Activated B cell treated with CpG ODN at 0.5 μM for 24 hours (primary cell): Measurements from ENCODE around the gene CCND2. TPM values are rescaled to one million over a fixed set of nuclear protein-coding genes. Genes with fewer than 3 reads are reported as not detected.

ENCODE experiments used
- ATAC-seq: fragments of 200-7000 bp; cut with Tn5 transposase; one replicate; pipeline ENCODE4 v1.10.0; 2021; ENCODE audit warnings: low read depth, mild to moderate bottlenecking, moderate library complexity
- CTCF ChIA-PET: fragments of 350-600 bp; sonication (Branson Sonifier 250); formaldehyde crosslinking; loops from one replicate; lab custom pipeline; 2021; ENCODE audit warnings: antibody characterized with exemption; lab: Charles Lee
- POLR2A ChIA-PET: fragments of 350-600 bp; sonication (Branson Sonifier 250); formaldehyde crosslinking; loops from one replicate; lab custom pipeline; 2021; ENCODE audit warnings: antibody characterized with exemption; lab: Charles Lee
- DNase-seq: peaks from one replicate; pipeline ENCODE4 v3.0.0; 2022
- H3K27ac Mint-ChIP-seq: one replicate; pipeline ENCODE4 v1.8.0; 2020; ENCODE audit warnings: mixed read lengths
- H3K27me3 Mint-ChIP-seq: one replicate; pipeline ENCODE4 v1.8.0; 2021; ENCODE audit warnings: mixed read lengths
- H3K36me3 Mint-ChIP-seq: one replicate; pipeline ENCODE4 v1.8.0; 2021; ENCODE audit warnings: low read depth, mixed read lengths
- H3K4me1 Mint-ChIP-seq: one replicate; pipeline ENCODE4 v1.8.0; 2021; ENCODE audit warnings: mixed read lengths
- H3K4me3 Mint-ChIP-seq: one replicate; pipeline ENCODE4 v1.8.0; 2020; ENCODE audit warnings: mild to moderate bottlenecking, mixed read lengths
- H3K9me3 Mint-ChIP-seq: one replicate; pipeline ENCODE4 v1.8.0; 2020; ENCODE audit warnings: mixed read lengths
- CTCF ChIP-seq: fragments of 200-600 bp; IDR thresholded peaks from one replicate; pipeline ENCODE4 v1.8.0; 2022; ENCODE audit warnings: antibody characterized with exemption, mild to moderate bottlenecking
- intact Hi-C: fragments of 100-400 bp; cut with micrococcal nuclease; formaldehyde crosslinking; loops from one replicate; pipeline ENCODE4 v1.15.1; 2024
- total RNA-seq: library from RNA; stranded (reverse); gene quantifications from 2 replicates; pipeline ENCODE4 v1.2.3, GENCODE V29; 2022

CCND2 gene
- total RNA-seq, 1 donor from 2014 or later: 237 TPM

DNA sequence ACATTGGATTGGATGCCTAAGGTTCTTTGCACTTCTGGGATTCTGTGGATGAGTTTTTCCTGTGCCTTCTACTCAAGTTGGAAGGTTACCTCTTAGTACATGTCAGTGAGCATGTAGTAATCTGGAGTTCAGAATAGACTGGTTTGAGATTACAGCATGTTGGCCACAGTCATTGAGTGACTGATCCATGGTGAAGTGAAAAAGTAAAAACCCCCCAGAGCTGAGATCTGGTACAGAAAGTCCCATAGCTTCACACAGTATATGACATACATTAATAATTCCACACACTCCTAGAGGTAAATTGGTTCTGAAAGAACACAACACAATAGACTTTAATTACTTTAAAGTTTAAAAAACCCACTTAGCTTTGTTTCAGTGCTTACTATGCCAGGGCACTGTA, 11.9 kb upstream of the CCND2 start:
- Mint-ChIP-seq H3K27me3 (no peaks in the 10 kb centered on the region), H3K36me3 (no peaks in the 10 kb centered on the region), H3K9me3 (peaks cover 4% of the 10 kb centered on the region), H3K4me3 (no peak overlapping the region), H3K4me1 (peaks cover 16% of the 10 kb centered on the region), H3K27ac (no peak overlapping the region)
- CTCF ChIA-PET: interaction anchor here (1.4 to 1.7 kb wide), 2 partner anchors 15 to 60 kb away, joined by 5 read pairs; no protein-coding TSS in a partner anchor
- POLR2A ChIA-PET: interaction anchor here (0.5 to 1.8 kb wide), 4 partner anchors 10 to 1377 kb away, joined by 3 to 13 read pairs (median 7); partner anchors contain the start of gene CCND2
- DNase-seq: no peak
- intact Hi-C loops: no loop called here
- ATAC-seq: peak; percentile 25
- no peak for TF ChIP-seq CTCF

DNA sequence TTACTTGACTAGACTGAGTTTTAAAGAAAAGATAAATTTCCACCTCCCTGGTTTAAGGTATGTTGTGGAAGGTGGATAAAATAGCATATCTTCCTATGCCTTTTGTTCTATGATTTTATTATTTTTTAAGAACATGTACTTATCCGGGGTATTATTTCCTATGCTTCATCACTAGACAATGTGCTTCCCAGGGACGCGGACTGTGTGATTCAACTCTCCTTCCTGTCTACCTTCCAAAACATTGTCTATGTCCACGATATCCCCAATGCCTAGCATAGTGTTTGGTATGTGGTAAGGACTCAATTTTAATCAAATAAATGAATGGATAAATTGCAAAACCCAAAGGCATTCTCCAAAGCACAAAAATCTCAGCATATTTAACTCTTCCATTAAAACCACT, 8.3 kb upstream of the CCND2 start:
- H3K27ac Mint-ChIP-seq: no peak overlapping the region
- H3K4me3 Mint-ChIP-seq: no peak overlapping the region
- peaks cover 3% of the 10 kb centered on the region for H3K36me3 Mint-ChIP-seq
- H3K4me1 Mint-ChIP-seq: peaks cover 21% of the 10 kb centered on the region
- H3K9me3 Mint-ChIP-seq: no peaks in the 10 kb centered on the region
- DNase-seq: no peak
- no peak for TF ChIP-seq CTCF
- POLR2A ChIA-PET: interaction anchor here (1.6 kb wide), 1 partner anchor 122 kb away, joined by 4 read pairs; no protein-coding TSS in a partner anchor
- no peaks in the 10 kb centered on the region for H3K27me3 Mint-ChIP-seq
- CTCF ChIA-PET: no interaction called here
- no peak for ATAC-seq
- intact Hi-C loops: no loop called here

GRCh38 chr12:4266990-4267389, 6.6 kb upstream of the CCND2 start:
- Mint-ChIP-seq H3K27ac (no peak overlapping the region), H3K4me3 (no peak overlapping the region), H3K27me3 (no peaks in the 10 kb centered on the region), H3K9me3 (no peaks in the 10 kb centered on the region), H3K4me1 (peaks cover 22% of the 10 kb centered on the region), H3K36me3 (peaks cover 7% of the 10 kb centered on the region)
- DNase-seq: no peak
- CTCF ChIA-PET: no interaction called here
- POLR2A ChIA-PET: interaction anchor here (2.9 to 10.2 kb wide), 3 partner anchors 10 to 50 kb away, joined by 17 to 189 read pairs (median 38); no protein-coding TSS in a partner anchor
- no peak for ATAC-seq
- intact Hi-C loops: no loop called here
- TF ChIP-seq CTCF: no peak

GRCh38 chr12:4267704-4268328, 5.7 kb upstream of the CCND2 start:
- Mint-ChIP-seq H3K27ac (no peak overlapping the region), H3K9me3 (no peaks in the 10 kb centered on the region), H3K4me3 (peak overlapping the region; percentile 93), H3K4me1 (peaks cover 22% of the 10 kb centered on the region), H3K36me3 (peaks cover 7% of the 10 kb centered on the region), H3K27me3 (no peaks in the 10 kb centered on the region)
- no peak for ATAC-seq
- intact Hi-C loops: loop anchor here (1.0 kb wide), 1 partner anchor 67 kb away; no protein-coding TSS in a partner anchor
- no peak for TF ChIP-seq CTCF
- ChIA-PET CTCF (interaction anchor here (1.1 to 3.2 kb wide), 6 partner anchors 9 to 274 kb away, joined by 3 to 19 read pairs (median 7); no protein-coding TSS in a partner anchor), POLR2A (interaction anchor here (1.0 to 10.3 kb wide), 18 partner anchors 10 to 395 kb away, joined by 3 to 291 read pairs (median 26); partner anchors contain the start of gene PARP11)
- DNase-seq: no peak
